WTC11 (cell line): ENCODE measurements around the gene ZNF304. TPM values are rescaled to one million over a fixed set of nuclear protein-coding genes. Genes with fewer than 3 reads are reported as not detected.

ENCODE experiments used
- ATAC-seq: fragments of 200-7000 bp; cut with Tn5 transposase; 2 replicates; pipeline ENCODE4 v1.10.0; 2021; ENCODE audit warnings: mild to moderate bottlenecking, moderate library complexity
- CTCF ChIA-PET: fragments of 300-600 bp; sonication (Branson Sonifier 250); formaldehyde crosslinking; loops from one replicate; lab custom pipeline; 2021; ENCODE audit warnings: antibody characterized with exemption; lab: Charles Lee
- POLR2A ChIA-PET: fragments of 350-600 bp; sonication (Branson Sonifier 250); formaldehyde crosslinking; loops from one replicate; lab custom pipeline; 2021; ENCODE audit warnings: antibody characterized with exemption; lab: Charles Lee
- DNase-seq: peaks from one replicate; pipeline ENCODE4 v3.0.0; 2021; ENCODE audit warnings: low spot score
- H3K27ac Mint-ChIP-seq: 2 replicates; pipeline ENCODE4 v1.8.0; 2021; ENCODE audit warnings: mixed read lengths
- H3K27me3 Mint-ChIP-seq: 2 replicates; pipeline ENCODE4 v1.8.0; 2021; ENCODE audit warnings: low read depth, mild to moderate bottlenecking, moderate library complexity, mixed read lengths
- H3K36me3 Mint-ChIP-seq: 2 replicates; pipeline ENCODE4 v1.8.0; 2021; ENCODE audit warnings: mixed read lengths
- H3K4me1 Mint-ChIP-seq: 2 replicates; pipeline ENCODE4 v1.8.0; 2022; ENCODE audit warnings: mixed read lengths
- H3K4me3 Mint-ChIP-seq: 2 replicates; pipeline ENCODE4 v1.8.0; 2021; ENCODE audit warnings: mild to moderate bottlenecking, moderate library complexity, mixed read lengths
- H3K9me3 Mint-ChIP-seq: 2 replicates; pipeline ENCODE4 v1.8.0; 2021; ENCODE audit warnings: mixed read lengths
- ARID4B ChIP-seq: sonication (generic); formaldehyde crosslinking; IDR thresholded peaks from 2 replicates; pipeline ENCODE4 v1.8.0; 2023; ENCODE audit warnings: missing genetic modification reagents, mild to moderate bottlenecking, borderline replicate concordance
- FOXK1 ChIP-seq: sonication (generic); formaldehyde crosslinking; IDR thresholded peaks from 2 replicates; pipeline ENCODE4 v1.8.0; 2022; ENCODE audit warnings: mild to moderate bottlenecking, moderate library complexity, missing genetic modification reagents
- PRDM15 ChIP-seq: sonication (generic); formaldehyde crosslinking; IDR thresholded peaks from 2 replicates; pipeline ENCODE4 v1.8.0; 2022; ENCODE audit warnings: missing genetic modification reagents
- SMAD4 ChIP-seq: sonication (generic); formaldehyde crosslinking; IDR thresholded peaks from 2 replicates; pipeline ENCODE4 v1.8.0; 2022; ENCODE audit warnings: mild to moderate bottlenecking, missing genetic modification reagents
- TEAD1 ChIP-seq: sonication (generic); formaldehyde crosslinking; IDR thresholded peaks from 2 replicates; pipeline ENCODE4 v1.8.0; 2022; ENCODE audit warnings: mild to moderate bottlenecking, missing genetic modification reagents
- USF2 ChIP-seq: sonication (generic); formaldehyde crosslinking; IDR thresholded peaks from 2 replicates; pipeline ENCODE4 v1.8.1; 2023; ENCODE audit warnings: mild to moderate bottlenecking, missing genetic modification reagents, moderate library complexity
- ZNF138 ChIP-seq: sonication (generic); formaldehyde crosslinking; conservative IDR thresholded peaks from 2 replicates; pipeline ENCODE4 v1.8.1; 2022; ENCODE audit warnings: mild to moderate bottlenecking, moderate library complexity, missing genetic modification reagents
- total RNA-seq: library from RNA; stranded (reverse); gene quantifications from 3 replicates; pipeline ENCODE4 v1.2.3, GENCODE V29; 2021
- TF ChIP-seq, protein P1 (sequence below): fragments of 250-450 bp; sonication (Bioruptor Pico); IDR thresholded peaks from 2 replicates; pipeline ENCODE4 v1.8.0; 2021; ENCODE audit warnings: mild to moderate bottlenecking
- TF ChIP-seq, protein P2 (sequence below): fragments of 250-450 bp; sonication (Bioruptor Pico); IDR thresholded peaks from 2 replicates; pipeline ENCODE4 v1.9.0; 2021; ENCODE audit warnings: moderate library complexity, mild to moderate bottlenecking, inconsistent platforms, borderline replicate concordance
- TF ChIP-seq, protein P3 (sequence below): sonication (generic); formaldehyde crosslinking; IDR thresholded peaks from 2 replicates; pipeline ENCODE4 v1.8.0; 2023; ENCODE audit warnings: mild to moderate bottlenecking, missing genetic modification reagents
- TF ChIP-seq, protein P4 (sequence below): sonication (generic); formaldehyde crosslinking; IDR thresholded peaks from 2 replicates; pipeline ENCODE4 v1.8.0; 2022; ENCODE audit warnings: mild to moderate bottlenecking, missing genetic modification reagents

ZNF304 gene
- total RNA-seq, 1 experiment from 2014 or later = 11.0 TPM

DNA sequence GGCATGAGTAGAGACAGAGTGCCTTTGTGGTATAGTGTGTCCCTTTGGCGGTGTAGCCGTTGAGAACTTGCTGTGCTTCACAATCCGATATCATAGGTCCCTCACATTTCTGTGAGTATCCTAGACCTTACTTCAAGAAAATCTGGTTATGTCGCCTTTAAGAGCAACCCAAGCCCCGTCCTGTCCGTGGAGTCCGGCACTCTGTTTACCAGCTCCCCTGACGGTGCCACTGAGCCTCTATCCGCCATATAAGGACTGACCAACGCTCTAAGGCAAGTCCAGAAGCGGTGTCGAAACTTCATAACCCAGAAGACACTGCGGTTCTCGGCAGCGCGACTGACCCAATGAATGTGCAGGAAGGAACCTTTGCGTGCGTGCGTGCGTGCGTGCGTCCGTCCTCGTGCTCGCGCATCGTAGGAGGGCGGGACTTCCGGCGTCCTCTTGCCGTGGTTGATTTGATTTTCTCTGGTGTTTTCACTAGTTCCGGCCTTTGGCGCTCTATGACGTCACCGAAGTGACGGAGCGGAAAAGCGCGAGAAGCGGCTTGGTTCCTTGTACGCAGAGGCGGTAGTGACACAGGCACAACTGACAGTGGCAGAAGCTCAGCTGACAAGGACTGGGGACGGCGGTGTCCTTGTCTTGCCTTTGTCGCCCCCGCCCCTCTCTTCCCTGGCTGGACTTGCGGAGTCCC is 12.1 kb downstream of the ZNF304 start, which contains the start of the genes TRAPPC2B and ZNF547 (continued):
- peak; percentile 87 for TF ChIP-seq PRDM15 (CRISPR knock-in tag)
- TF ChIP-seq, all 79 proteins: peak for 14

- CTCF ChIA-PET = interaction anchor here (1.4 kb wide), 1 partner anchor 26 kb away, joined by 7 read pairs; the partner anchor contains the start of gene ZNF548
- POLR2A ChIA-PET = interaction anchor here (0.7 kb wide), 1 partner anchor 26 kb away, joined by 3 read pairs; the partner anchor contains the start of gene ZNF548
- ATAC-seq = peak; percentile 7
- Mint-ChIP-seq H3K27me3 (no peaks in the 10 kb centered on the region), H3K4me1 (peaks cover 10% of the 10 kb centered on the region), H3K36me3 (no peaks in the 10 kb centered on the region; the same call in 1 of the 2 replicates), H3K9me3 (no peaks in the 10 kb centered on the region), H3K27ac (peak overlapping the region; percentile 92), H3K4me3 (peak overlapping the region; percentile 96)
- no peak for DNase-seq
- TF ChIP-seq, protein P1, sequence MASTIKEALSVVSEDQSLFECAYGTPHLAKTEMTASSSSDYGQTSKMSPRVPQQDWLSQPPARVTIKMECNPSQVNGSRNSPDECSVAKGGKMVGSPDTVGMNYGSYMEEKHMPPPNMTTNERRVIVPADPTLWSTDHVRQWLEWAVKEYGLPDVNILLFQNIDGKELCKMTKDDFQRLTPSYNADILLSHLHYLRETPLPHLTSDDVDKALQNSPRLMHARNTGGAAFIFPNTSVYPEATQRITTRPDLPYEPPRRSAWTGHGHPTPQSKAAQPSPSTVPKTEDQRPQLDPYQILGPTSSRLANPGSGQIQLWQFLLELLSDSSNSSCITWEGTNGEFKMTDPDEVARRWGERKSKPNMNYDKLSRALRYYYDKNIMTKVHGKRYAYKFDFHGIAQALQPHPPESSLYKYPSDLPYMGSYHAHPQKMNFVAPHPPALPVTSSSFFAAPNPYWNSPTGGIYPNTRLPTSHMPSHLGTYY = no peak
- TF ChIP-seq ZNF138 (CRISPR knock-in tag) (no peak), SMAD4 (CRISPR knock-in tag) (no peak), USF2 (no peak), TEAD1 (CRISPR knock-in tag) (no peak), ARID4B (CRISPR knock-in tag) (no peak), FOXK1 (no peak)
- TF ChIP-seq, protein P2, sequence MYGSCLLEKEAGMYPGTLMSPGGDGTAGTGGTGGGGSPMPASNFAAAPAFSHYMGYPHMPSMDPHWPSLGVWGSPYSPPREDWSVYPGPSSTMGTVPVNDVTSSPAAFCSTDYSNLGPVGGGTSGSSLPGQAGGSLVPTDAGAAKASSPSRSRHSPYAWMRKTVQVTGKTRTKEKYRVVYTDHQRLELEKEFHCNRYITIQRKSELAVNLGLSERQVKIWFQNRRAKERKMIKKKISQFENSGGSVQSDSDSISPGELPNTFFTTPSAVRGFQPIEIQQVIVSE (CRISPR knock-in tag) = no peak
- TF ChIP-seq, protein P3, sequence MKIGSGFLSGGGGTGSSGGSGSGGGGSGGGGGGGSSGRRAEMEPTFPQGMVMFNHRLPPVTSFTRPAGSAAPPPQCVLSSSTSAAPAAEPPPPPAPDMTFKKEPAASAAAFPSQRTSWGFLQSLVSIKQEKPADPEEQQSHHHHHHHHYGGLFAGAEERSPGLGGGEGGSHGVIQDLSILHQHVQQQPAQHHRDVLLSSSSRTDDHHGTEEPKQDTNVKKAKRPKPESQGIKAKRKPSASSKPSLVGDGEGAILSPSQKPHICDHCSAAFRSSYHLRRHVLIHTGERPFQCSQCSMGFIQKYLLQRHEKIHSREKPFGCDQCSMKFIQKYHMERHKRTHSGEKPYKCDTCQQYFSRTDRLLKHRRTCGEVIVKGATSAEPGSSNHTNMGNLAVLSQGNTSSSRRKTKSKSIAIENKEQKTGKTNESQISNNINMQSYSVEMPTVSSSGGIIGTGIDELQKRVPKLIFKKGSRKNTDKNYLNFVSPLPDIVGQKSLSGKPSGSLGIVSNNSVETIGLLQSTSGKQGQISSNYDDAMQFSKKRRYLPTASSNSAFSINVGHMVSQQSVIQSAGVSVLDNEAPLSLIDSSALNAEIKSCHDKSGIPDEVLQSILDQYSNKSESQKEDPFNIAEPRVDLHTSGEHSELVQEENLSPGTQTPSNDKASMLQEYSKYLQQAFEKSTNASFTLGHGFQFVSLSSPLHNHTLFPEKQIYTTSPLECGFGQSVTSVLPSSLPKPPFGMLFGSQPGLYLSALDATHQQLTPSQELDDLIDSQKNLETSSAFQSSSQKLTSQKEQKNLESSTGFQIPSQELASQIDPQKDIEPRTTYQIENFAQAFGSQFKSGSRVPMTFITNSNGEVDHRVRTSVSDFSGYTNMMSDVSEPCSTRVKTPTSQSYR (CRISPR knock-in tag) = no peak
- TF ChIP-seq, protein P4, sequence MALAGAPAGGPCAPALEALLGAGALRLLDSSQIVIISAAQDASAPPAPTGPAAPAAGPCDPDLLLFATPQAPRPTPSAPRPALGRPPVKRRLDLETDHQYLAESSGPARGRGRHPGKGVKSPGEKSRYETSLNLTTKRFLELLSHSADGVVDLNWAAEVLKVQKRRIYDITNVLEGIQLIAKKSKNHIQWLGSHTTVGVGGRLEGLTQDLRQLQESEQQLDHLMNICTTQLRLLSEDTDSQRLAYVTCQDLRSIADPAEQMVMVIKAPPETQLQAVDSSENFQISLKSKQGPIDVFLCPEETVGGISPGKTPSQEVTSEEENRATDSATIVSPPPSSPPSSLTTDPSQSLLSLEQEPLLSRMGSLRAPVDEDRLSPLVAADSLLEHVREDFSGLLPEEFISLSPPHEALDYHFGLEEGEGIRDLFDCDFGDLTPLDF (CRISPR knock-in tag) = no peak
Measured at GRCh38 chr19:57363688-57364181, 12.7 kb downstream of the ZNF304 start.
